Measurements from ENCODE around the gene CHAD. TPM values are rescaled to one million over a fixed set of nuclear protein-coding genes. Genes with fewer than 3 reads are reported as not detected.
"Not testable (repeated sequence)": the region's sequence is repeated elsewhere in the genome, so short reads cannot be mapped to it uniquely, and the experiment has no call there.

CHAD gene
- total RNA-seq, 2 donors from 2014 or later, result 8.8 to 13.2 TPM

DNA sequence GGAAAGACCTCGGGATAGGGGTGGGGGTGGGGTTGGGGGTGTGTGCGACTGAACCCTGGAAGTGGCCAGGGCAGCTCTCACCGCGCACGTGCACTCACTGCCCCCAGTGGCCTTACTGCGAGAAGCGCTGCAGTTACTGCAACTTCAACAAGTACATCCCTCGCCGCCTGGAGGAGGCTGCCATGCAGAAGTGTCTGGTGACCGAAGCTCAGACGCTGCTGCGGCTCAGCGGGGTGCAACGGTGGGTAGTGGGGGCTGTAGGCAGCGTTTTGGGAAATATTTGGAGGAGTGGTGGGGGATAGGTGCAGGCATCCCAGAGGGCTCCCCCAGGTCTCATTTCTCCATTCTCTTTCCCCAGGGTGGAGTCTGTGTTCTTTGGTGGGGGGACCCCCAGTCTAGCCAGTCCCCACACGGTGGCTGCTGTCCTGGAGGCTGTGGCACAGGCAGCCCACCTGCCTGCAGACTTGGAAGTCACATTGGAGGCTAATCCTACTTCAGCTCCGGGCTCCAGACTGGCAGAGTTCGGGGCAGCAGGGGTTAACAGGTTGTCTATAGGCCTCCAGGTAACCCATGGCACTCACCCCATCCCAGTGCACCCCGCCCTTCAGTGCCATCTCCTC, 11.0 kb upstream of the CHAD start:
- ATAC-seq (peak; percentile 44), DNase-seq (peak; percentile 77 to 85 (median 82))
- Histone ChIP-seq H3K27me3 (no peaks in the 10 kb centered on the region), H3K36me3 (replicated peaks in 1 of 2; ENCODE audit: insufficient read depth in 1 of 2, low read depth in 2 of 2) (peaks cover 2 to 5% of the 10 kb centered on the region in 2 donors), H3K9me3 (no peaks in the 10 kb centered on the region), H3K4me3 (peak overlapping the region in 1 of 2 donors; percentile 65), H3K4me1 (peaks cover 56% of the 10 kb centered on the region), H3K27ac (peak overlapping the region; percentile 76 to 92 (median 86))
- 8 to 13% methylated on average over 18 to 19 of the region's 19 CpGs for WGBS, 2 donors
- intact Hi-C loops (cut with DNase I), result loop anchor here (5.0 to 10.0 kb wide), 4 partner anchors 53 to 215 kb away; partner anchors contain the start of gene EPN3
- TF ChIP-seq, protein P1, sequence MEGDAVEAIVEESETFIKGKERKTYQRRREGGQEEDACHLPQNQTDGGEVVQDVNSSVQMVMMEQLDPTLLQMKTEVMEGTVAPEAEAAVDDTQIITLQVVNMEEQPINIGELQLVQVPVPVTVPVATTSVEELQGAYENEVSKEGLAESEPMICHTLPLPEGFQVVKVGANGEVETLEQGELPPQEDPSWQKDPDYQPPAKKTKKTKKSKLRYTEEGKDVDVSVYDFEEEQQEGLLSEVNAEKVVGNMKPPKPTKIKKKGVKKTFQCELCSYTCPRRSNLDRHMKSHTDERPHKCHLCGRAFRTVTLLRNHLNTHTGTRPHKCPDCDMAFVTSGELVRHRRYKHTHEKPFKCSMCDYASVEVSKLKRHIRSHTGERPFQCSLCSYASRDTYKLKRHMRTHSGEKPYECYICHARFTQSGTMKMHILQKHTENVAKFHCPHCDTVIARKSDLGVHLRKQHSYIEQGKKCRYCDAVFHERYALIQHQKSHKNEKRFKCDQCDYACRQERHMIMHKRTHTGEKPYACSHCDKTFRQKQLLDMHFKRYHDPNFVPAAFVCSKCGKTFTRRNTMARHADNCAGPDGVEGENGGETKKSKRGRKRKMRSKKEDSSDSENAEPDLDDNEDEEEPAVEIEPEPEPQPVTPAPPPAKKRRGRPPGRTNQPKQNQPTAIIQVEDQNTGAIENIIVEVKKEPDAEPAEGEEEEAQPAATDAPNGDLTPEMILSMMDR (IDR thresholded peaks at IDR 0.05), result peak; percentile 32 to 60 (median 56)
- no peak for TF ChIP-seq POLR2A (IDR thresholded peaks at IDR 0.05)

DNA sequence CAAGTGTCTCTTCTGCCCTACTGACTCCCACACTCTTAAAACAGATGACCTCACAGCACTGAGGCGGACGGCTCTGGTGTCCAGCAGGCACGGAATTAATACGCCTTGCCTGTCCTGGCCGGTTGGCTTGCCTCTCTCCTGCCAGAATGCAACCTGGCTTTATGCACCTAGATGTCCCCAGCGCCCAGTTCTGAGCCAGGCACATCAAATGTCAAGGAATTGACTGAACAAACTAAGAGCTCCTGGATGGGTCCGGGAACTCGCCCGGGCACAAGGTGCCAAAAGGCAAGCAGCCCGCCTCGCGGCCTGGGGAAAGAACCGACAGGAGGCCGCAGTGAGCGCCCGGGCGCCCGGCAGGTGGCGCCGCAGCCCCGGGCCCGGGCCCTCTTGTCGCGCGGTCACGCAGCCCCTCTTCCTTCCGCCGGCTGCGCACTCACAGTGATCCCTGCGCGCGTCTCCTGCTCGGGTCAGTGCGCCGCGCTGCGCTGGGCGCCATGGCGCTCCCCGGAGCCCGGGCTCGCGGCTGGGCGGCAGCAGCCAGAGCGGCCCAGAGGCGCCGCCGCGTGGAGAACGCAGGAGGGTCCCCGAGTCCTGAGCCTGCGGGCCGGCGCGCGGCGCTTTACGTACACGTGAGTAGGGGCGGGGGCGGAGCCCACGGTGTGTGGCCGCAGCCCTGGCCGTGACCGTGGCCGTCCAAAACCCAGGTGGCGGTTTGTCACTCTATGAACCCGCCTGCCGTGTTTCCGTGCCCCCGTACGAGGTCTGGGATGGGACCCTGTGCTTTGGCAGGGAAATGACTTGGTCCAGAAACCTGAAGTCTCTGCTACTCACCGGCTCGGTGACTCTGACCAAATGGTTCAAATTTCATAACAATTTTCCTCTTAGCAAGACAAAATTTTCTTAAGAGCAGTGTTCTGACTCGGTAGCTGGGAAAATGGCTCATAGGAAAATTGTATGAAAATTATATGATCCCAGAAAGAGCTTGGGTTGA, 10.0 kb upstream of the CHAD start, which contains the start of gene RSAD1:
Gene RSAD1 (plus strand): TSS at position 470 of the 991 bp plus-strand sequence. CDS start 25 bp downstream, at position 495.
- Histone ChIP-seq H3K9me3 (no peaks in the 10 kb centered on the region), H3K27ac (peak within 1 kb of the TSS; percentile 76 to 92 (median 86)), H3K36me3 (replicated peaks in 1 of 2; ENCODE audit: insufficient read depth in 1 of 2, low read depth in 2 of 2) (peaks cover 0 to 2% of the 10 kb centered on the region in 2 donors), H3K4me1 (peaks cover 66% of the 10 kb centered on the region), H3K4me3 (peak within 1 kb of the TSS; percentile 11 to 65), H3K27me3 (no peaks in the 10 kb centered on the region)
- DNase-seq, result peak; percentile 91 to 94 (median 92)
- intact Hi-C loops (cut with DNase I), result loop anchor here (10.0 kb wide), 1 partner anchor 114 kb away; no protein-coding TSS in a partner anchor
- WGBS, 2 donors, result 0 to 1% methylated on average over 7 to 71 of the region's 75 CpGs
- TF ChIP-seq, protein P1 (IDR thresholded peaks at IDR 0.05), result peak; percentile 82 to 99 (median 90)
- TF ChIP-seq POLR2A (IDR thresholded peaks at IDR 0.05), result peak; percentile 77 to 97 (median 85)
- peak; percentile 86 for ATAC-seq

DNA sequence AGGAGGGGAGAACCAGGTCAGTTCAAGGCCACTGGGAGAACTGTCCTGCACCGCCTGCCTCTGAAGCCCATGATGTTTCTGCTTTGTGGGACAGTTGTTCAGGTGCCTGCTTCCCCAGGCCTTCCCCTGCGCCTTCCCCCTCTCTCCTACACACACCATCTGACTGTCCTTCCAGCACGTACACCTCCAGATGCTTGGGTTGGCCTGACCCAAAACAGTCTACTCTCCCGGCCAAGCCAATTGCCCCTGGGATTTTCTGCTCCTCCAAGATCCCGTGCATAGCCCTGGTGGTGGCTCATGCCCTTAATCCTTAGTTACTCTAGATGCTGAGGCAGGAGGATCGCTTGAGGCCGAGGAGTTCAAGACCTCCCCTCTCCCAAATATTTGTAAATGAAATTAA, 9.3 kb upstream of the CHAD start:
- TF ChIP-seq POLR2A (IDR thresholded peaks at IDR 0.05), result no peak
- TF ChIP-seq, protein P1 (IDR thresholded peaks at IDR 0.05), result no peak
- DNase-seq, result peak in 1 of 4 donors; percentile 17
- Histone ChIP-seq H3K4me1 (peaks cover 66% of the 10 kb centered on the region), H3K27ac (peak overlapping the region; percentile 76 to 92 (median 86)), H3K36me3 (replicated peaks in 1 of 2; ENCODE audit: insufficient read depth in 1 of 2, low read depth in 2 of 2) (no peaks in the 10 kb centered on the region), H3K27me3 (no peaks in the 10 kb centered on the region), H3K4me3 (no peak overlapping the region), H3K9me3 (no peaks in the 10 kb centered on the region)
- ATAC-seq, result no peak
- intact Hi-C loops (cut with DNase I), result loop anchor here (10.0 kb wide), 1 partner anchor 113 kb away; no protein-coding TSS in a partner anchor
- WGBS, 2 donors, result 81 to 84% methylated on average over 6 to 7 of the region's 7 CpGs

DNA sequence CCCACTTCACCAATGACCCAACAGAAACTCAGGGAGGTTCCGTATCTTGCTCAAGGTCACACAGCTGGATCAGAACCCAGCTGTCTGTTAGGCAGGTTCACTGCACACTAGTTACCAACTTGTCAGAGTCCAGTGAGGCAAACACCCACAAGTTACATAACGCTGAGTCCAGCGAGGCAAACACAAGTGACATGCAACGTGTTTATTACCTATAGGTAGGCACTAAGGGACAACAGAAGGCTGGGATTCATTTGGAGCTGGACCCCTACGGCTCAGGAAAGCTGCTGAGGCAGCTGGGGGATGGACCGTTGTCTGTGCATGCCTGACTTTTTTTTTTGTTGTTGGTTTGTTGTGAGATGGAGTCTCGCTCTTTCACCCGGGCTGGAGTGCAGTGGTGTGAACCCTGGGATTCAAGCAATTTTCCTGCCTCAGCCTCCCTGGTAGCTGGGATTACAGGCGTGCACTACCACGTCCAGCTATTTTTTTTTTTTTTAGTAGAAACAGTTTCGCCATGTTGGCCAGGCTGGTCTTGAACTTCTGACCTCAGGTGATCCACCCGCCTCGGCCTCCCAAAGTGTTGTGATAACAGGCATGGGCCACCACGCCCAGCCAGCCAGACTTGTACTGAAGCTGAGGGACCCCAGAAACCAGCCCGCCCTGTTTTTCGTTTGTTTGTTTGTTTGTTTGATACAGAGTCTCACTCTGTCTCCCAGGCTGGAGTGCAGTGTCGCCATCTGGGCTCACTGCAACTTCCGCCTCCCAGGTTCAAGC, 8.1 kb upstream of the CHAD start:
- intact Hi-C loops (cut with DNase I), result loop anchor here (10.0 kb wide), 1 partner anchor 112 kb away; no protein-coding TSS in a partner anchor
- no peak for ATAC-seq
- Histone ChIP-seq H3K4me1 (peaks cover 55% of the 10 kb centered on the region), H3K27me3 (no peaks in the 10 kb centered on the region), H3K4me3 (no peak overlapping the region), H3K36me3 (replicated peaks in 1 of 2; ENCODE audit: insufficient read depth in 1 of 2, low read depth in 2 of 2) (no peaks in the 10 kb centered on the region), H3K27ac (peak overlapping the region; percentile 25 to 89 (median 69)), H3K9me3 (no peaks in the 10 kb centered on the region)
- peak in 3 of 4 donors; percentile 61 to 75 (median 75) for DNase-seq
- TF ChIP-seq, protein P1 (IDR thresholded peaks at IDR 0.05), result no peak
- peak in 2 of 3 donors; percentile 38 to 62 for TF ChIP-seq POLR2A (IDR thresholded peaks at IDR 0.05)
- WGBS, 2 donors, result 51 to 60% methylated on average over 18 of the region's 18 CpGs

DNA sequence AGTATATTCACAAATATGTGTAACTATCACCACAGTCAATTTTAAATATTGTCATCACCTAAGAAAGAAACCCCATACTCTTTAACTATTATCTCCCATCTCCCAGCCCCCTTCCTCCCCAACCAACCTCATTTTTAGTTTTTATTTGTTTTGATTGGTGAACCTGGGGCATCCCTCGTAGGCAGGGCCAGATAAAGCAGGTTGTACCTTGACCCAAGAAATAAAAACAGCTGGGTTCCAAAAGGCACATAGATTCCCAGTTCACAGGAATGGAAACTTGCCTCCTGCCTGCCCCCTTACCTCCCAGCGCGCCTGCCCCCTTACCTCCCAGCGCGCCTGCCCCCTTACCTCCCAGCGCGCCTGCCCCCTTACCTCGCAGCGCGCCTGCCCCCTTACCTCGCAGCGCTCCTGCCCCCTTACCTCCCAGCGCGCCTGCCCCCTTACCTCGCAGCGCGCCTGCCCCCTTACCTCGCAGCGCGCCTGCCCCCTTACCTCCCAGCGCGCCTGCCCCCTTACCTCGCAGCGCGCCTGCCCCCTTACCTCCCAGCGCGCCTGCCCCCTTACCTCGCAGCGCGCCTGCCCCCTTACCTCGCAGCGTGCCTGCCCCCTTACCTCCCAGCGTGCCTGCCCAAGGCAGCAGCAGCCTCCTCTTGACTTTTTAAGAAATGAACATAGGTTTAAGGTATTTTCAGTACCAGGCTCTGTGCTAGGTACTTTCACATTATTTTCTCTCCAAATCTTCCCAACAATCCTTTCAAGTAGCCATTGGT, 7.3 kb upstream of the CHAD start:
- intact Hi-C loops (cut with DNase I), result loop anchor here (10.0 kb wide), 1 partner anchor 111 kb away; no protein-coding TSS in a partner anchor
- not testable (repeated sequence) for DNase-seq; H3K4me3 ChIP-seq; ATAC-seq; H3K9me3 ChIP-seq; H3K36me3 ChIP-seq (replicated peaks in 1 of 2; ENCODE audit: insufficient read depth in 1 of 2, low read depth in 2 of 2); H3K27me3 ChIP-seq
- WGBS, 2 donors, result 6 to 16% methylated on average over 14 to 31 of the region's 33 CpGs
- Histone ChIP-seq H3K4me1 (peaks cover 55% of the 10 kb centered on the region), H3K27ac (peak overlapping the region; percentile 25 to 89 (median 69))

All from body of pancreas (tissue), 4 donors.